Measurements from ENCODE around the gene COL18A1. TPM values are rescaled to one million over a fixed set of nuclear protein-coding genes. Genes with fewer than 3 reads are reported as not detected.

COL18A1 gene
- total RNA-seq, 1 donor from 2014 or later, result 59.0 TPM

DNA sequence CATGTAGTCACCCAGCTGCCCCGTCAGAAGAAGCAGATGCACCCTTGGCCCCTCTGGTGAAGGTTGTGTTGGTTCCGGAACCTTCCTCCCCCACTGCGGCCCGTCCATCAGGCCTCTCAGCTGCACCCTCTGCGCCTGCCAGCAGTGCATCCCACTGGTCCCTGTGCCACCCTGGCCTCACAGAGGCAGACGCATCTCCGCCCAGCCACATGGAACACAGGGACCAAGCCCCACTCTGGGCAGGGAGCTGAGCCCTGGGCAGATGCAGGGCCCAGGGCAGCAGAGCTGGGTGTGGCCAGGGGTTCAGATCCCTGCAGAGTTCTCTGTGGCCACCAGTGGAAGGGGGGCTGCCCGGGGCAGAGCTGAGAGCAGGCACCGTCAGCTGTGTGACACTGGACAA, 86.7 kb downstream of the COL18A1 start:
- H3K27ac ChIP-seq (ENCODE audit: low read depth, low read length), result no peak overlapping the region
- H3K27me3 ChIP-seq (ENCODE audit: control insufficient read depth in 3 of 3, insufficient read depth in 3 of 3, low read length in 3 of 3), result peaks cover 0 to 2% (median 2%) of the 10 kb centered on the region in 3 donors
- peaks cover 4 to 10% (median 7%) of the 10 kb centered on the region in 3 donors for H3K36me3 ChIP-seq (ENCODE audit: control insufficient read depth in 3 of 3, insufficient read depth in 3 of 3, low read length in 3 of 3)
- no peaks in the 10 kb centered on the region for H3K9me3 ChIP-seq (ENCODE audit: control insufficient read depth in 3 of 3, low read length in 3 of 3)
- H3K9ac ChIP-seq (ENCODE audit: low read depth in 1 of 3, low read length in 3 of 3), result no peak overlapping the region
- no peaks in the 10 kb centered on the region for H3K4me1 ChIP-seq (ENCODE audit: control insufficient read depth in 3 of 3, insufficient read depth in 3 of 3, low read length in 3 of 3)
- H3K4me3 ChIP-seq (ENCODE audit: low read length in 3 of 3), result no peak overlapping the region

- no peak overlapping the region for H3K9ac ChIP-seq (ENCODE audit: low read depth in 1 of 3, low read length in 3 of 3)
- H3K27me3 ChIP-seq (ENCODE audit: control insufficient read depth in 3 of 3, insufficient read depth in 3 of 3, low read length in 3 of 3), result peaks cover 0 to 3% (median 0%) of the 10 kb centered on the region in 3 donors
- no peaks in the 10 kb centered on the region for H3K9me3 ChIP-seq (ENCODE audit: control insufficient read depth in 3 of 3, low read length in 3 of 3)
- H3K4me3 ChIP-seq (ENCODE audit: low read length in 3 of 3), result no peak overlapping the region
- peaks cover 4 to 11% (median 7%) of the 10 kb centered on the region in 3 donors for H3K36me3 ChIP-seq (ENCODE audit: control insufficient read depth in 3 of 3, insufficient read depth in 3 of 3, low read length in 3 of 3)
- no peaks in the 10 kb centered on the region for H3K4me1 ChIP-seq (ENCODE audit: control insufficient read depth in 3 of 3, insufficient read depth in 3 of 3, low read length in 3 of 3)
- no peak overlapping the region for H3K27ac ChIP-seq (ENCODE audit: low read depth, low read length)
Measured at GRCh38 chr21:45492765-45493164, 87.8 kb downstream of the COL18A1 start.

GRCh38 chr21:45493401-45494001, 88.5 kb downstream of the COL18A1 start:
- Histone ChIP-seq H3K27me3 (ENCODE audit: control insufficient read depth in 3 of 3, insufficient read depth in 3 of 3, low read length in 3 of 3) (peaks cover 0 to 3% (median 0%) of the 10 kb centered on the region in 3 donors), H3K9me3 (ENCODE audit: control insufficient read depth in 3 of 3, low read length in 3 of 3) (no peaks in the 10 kb centered on the region), H3K36me3 (ENCODE audit: control insufficient read depth in 3 of 3, insufficient read depth in 3 of 3, low read length in 3 of 3) (peaks cover 4 to 12% (median 7%) of the 10 kb centered on the region in 3 donors), H3K4me3 (ENCODE audit: low read length in 3 of 3) (no peak overlapping the region), H3K9ac (ENCODE audit: low read depth in 1 of 3, low read length in 3 of 3) (no peak overlapping the region), H3K4me1 (ENCODE audit: control insufficient read depth in 3 of 3, insufficient read depth in 3 of 3, low read length in 3 of 3) (no peaks in the 10 kb centered on the region), H3K27ac (ENCODE audit: low read depth, low read length) (no peak overlapping the region)

GRCh38 chr21:45494135-45494850, 89.3 kb downstream of the COL18A1 start:
- Histone ChIP-seq H3K4me1 (ENCODE audit: control insufficient read depth in 3 of 3, insufficient read depth in 3 of 3, low read length in 3 of 3) (no peaks in the 10 kb centered on the region), H3K9ac (ENCODE audit: low read depth in 1 of 3, low read length in 3 of 3) (no peak overlapping the region), H3K9me3 (ENCODE audit: control insufficient read depth in 3 of 3, low read length in 3 of 3) (no peaks in the 10 kb centered on the region), H3K27me3 (ENCODE audit: control insufficient read depth in 3 of 3, insufficient read depth in 3 of 3, low read length in 3 of 3) (peaks cover 0 to 3% (median 0%) of the 10 kb centered on the region in 3 donors), H3K4me3 (ENCODE audit: low read length in 3 of 3) (no peak overlapping the region), H3K27ac (ENCODE audit: low read depth, low read length) (no peak overlapping the region), H3K36me3 (ENCODE audit: control insufficient read depth in 3 of 3, insufficient read depth in 3 of 3, low read length in 3 of 3) (peaks cover 4 to 15% (median 7%) of the 10 kb centered on the region in 3 donors)

DNA sequence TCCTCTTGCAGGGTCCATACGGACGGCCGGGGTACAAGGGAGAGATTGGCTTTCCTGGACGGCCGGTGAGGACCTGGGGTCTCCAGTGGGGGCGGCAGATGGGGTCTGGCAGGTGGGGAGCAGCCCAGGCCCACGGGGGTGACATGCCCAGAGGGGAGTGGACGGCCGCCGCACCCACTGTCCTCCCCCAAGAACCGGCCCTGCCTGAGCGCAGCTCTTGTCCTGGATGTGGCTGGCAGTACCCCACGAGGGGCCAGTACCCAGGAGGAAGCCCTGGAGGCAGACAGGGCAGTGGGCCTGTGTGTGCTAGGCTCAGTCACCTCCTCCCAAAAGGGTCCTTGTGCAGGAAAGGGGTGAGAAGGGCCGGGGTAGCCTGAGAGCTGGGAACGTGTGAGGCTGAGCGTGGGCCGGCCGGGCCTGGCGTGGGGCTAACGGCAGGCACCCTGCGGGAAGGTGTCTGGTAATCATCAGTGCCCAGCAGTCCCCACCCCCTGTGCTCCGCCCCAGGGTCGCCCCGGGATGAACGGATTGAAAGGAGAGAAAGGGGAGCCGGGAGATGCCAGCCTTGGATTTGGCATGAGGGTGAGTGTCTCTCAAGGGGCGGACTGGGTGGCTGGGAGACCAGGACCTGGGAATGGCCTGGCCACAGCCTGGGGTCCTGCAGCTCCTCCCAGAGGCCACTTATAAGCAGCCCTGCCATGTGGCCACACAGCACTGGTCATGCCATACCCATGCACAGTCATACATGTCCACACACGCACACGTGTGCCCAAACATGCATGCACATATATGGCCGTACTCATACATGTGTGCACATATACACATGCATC, 90.1 kb downstream of the COL18A1 start:
- Histone ChIP-seq H3K4me1 (ENCODE audit: control insufficient read depth in 3 of 3, insufficient read depth in 3 of 3, low read length in 3 of 3) (no peaks in the 10 kb centered on the region), H3K36me3 (ENCODE audit: control insufficient read depth in 3 of 3, insufficient read depth in 3 of 3, low read length in 3 of 3) (peaks cover 4 to 15% (median 7%) of the 10 kb centered on the region in 3 donors), H3K9me3 (ENCODE audit: control insufficient read depth in 3 of 3, low read length in 3 of 3) (no peaks in the 10 kb centered on the region), H3K9ac (ENCODE audit: low read depth in 1 of 3, low read length in 3 of 3) (no peak overlapping the region), H3K27me3 (ENCODE audit: control insufficient read depth in 3 of 3, insufficient read depth in 3 of 3, low read length in 3 of 3) (peaks cover 0 to 3% (median 0%) of the 10 kb centered on the region in 3 donors), H3K4me3 (ENCODE audit: low read length in 3 of 3) (no peak overlapping the region), H3K27ac (ENCODE audit: low read depth, low read length) (no peak overlapping the region)

DNA sequence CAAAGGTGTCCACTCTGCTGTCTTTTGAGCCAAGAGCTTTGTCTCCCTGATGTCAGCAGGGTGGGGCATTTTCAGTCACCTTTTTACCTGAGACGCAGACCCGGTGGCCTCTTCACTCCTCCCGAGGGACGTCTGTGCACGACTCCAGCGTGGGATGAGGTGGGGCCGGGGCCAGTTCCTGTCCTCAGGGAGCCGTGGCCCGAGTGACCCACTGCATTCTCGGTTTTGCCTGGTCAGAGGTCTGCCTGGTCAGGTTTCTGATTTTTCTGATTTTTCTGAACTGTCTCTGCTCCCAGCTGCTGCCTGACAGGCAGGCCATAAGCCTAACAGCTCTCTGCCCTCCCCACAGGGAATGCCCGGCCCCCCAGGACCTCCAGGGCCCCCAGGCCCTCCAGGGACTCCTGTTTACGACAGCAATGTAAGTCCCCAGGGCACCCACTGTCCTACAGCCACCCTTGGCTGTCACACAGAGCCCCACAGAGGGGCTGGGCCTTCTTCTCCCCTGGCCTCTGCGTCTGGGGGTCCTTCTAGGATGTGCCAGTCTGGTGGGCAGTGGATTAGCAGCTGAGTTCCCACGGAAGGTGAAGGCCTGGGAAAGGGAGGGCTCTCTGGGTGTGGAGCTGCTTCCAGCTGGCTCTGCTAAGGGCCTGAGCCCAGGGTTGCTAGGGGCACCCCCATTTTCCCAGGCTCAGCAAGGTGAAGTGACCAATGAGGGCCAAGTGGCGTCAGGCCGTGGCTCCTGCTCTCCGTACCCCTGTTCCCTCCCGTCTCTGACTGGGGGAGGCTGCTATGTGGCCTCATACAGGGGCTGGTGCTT, 91.4 kb downstream of the COL18A1 start:
- Histone ChIP-seq H3K4me1 (ENCODE audit: control insufficient read depth in 3 of 3, insufficient read depth in 3 of 3, low read length in 3 of 3) (no peaks in the 10 kb centered on the region), H3K36me3 (ENCODE audit: control insufficient read depth in 3 of 3, insufficient read depth in 3 of 3, low read length in 3 of 3) (peaks cover 4 to 15% (median 7%) of the 10 kb centered on the region in 3 donors), H3K27me3 (ENCODE audit: control insufficient read depth in 3 of 3, insufficient read depth in 3 of 3, low read length in 3 of 3) (peaks cover 0 to 3% (median 0%) of the 10 kb centered on the region in 3 donors), H3K4me3 (ENCODE audit: low read length in 3 of 3) (no peak overlapping the region), H3K9ac (ENCODE audit: low read depth in 1 of 3, low read length in 3 of 3) (no peak overlapping the region), H3K27ac (ENCODE audit: low read depth, low read length) (no peak overlapping the region), H3K9me3 (ENCODE audit: control insufficient read depth in 3 of 3, low read length in 3 of 3) (no peaks in the 10 kb centered on the region)

DNA sequence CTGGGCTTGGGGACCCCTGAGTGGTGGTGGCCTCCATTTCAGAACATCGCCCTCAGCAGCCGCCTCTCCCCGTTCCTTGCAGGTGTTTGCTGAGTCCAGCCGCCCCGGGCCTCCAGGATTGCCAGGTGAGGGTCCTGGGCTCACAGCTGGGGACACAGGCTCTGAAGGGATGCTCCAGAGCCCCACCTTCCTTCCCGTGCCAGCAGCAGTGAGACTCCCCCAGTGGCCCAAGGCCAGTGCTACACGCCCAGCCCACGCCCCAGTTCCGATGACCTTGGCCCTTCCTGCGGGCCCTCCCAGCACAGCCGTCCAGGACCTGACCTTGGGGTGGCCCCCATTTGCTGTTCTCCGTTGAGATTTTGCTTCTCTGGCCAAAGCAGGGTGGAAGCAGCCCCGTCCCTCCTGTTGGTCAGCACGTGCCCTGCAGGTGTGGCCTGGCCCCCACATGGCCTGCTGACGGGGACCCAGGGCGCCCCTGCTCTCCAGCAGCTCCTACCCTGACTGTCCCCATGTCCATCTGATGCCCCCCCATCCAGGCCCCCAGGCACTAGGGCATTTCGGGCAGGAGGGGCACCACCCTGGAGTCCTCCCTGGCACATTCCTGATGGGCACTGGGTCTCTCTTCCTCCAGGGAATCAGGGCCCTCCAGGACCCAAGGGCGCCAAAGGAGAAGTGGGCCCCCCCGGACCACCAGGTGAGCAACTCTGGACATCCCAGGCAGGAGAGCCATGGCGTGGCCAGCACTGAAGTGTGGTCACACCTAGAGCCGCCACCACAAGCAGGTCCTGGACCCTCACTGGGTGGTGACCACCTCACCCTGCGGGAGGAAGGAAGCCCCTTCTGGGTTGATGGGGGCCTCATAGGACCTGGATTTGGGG, 92.2 kb downstream of the COL18A1 start:
- Histone ChIP-seq H3K27ac (ENCODE audit: low read depth, low read length) (no peak overlapping the region), H3K9me3 (ENCODE audit: control insufficient read depth in 3 of 3, low read length in 3 of 3) (no peaks in the 10 kb centered on the region), H3K4me3 (ENCODE audit: low read length in 3 of 3) (no peak overlapping the region), H3K27me3 (ENCODE audit: control insufficient read depth in 3 of 3, insufficient read depth in 3 of 3, low read length in 3 of 3) (peaks cover 0 to 3% (median 0%) of the 10 kb centered on the region in 3 donors), H3K9ac (ENCODE audit: low read depth in 1 of 3, low read length in 3 of 3) (no peak overlapping the region), H3K4me1 (ENCODE audit: control insufficient read depth in 3 of 3, insufficient read depth in 3 of 3, low read length in 3 of 3) (no peaks in the 10 kb centered on the region), H3K36me3 (ENCODE audit: control insufficient read depth in 3 of 3, insufficient read depth in 3 of 3, low read length in 3 of 3) (peaks cover 4 to 15% (median 7%) of the 10 kb centered on the region in 3 donors)

DNA sequence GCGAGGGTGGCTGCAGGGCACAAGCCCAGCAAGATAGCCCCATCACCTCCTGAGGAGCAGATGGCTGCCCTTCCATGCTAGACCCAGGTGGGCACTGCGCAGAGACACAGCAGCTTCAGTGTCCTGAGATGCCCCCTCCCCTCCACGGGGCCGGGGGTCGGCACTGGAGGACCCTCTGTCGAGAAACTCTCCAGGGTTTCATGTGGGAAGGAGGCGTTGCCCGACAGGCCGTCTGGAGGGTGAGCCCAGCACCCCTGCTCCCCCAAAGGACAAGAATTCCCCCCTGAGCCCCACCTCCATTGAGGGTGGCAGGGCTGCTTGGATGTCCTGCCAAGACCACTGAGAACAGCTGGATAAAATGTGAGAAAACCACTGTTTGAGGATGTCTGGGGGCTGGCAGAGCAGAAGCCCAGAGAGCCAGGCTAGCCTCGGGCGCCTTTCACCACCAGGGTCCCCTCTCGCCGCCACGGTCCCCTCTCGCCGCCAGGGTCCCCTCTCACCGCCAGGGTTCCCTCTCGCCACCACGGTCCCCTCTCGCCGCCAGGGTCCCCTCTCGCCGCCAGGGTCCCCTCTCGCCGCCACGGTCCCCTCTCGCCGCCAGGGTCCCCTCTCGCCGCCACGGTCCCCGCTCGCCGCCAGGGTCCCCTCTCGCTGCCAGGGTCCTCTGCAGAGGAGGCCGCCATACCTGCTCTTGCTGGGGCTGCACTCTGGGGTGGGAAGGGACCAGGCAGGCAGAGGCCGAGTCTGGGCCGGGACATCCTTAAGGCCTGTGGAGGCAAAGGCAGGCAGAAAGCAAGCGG, 93.1 kb downstream of the COL18A1 start:
- Histone ChIP-seq H3K36me3 (ENCODE audit: control insufficient read depth in 3 of 3, insufficient read depth in 3 of 3, low read length in 3 of 3) (peaks cover 4 to 15% (median 7%) of the 10 kb centered on the region in 3 donors), H3K27ac (ENCODE audit: low read depth, low read length) (no peak overlapping the region), H3K4me1 (ENCODE audit: control insufficient read depth in 3 of 3, insufficient read depth in 3 of 3, low read length in 3 of 3) (no peaks in the 10 kb centered on the region), H3K9me3 (ENCODE audit: control insufficient read depth in 3 of 3, low read length in 3 of 3) (no peaks in the 10 kb centered on the region), H3K9ac (ENCODE audit: low read depth in 1 of 3, low read length in 3 of 3) (no peak overlapping the region), H3K27me3 (ENCODE audit: control insufficient read depth in 3 of 3, insufficient read depth in 3 of 3, low read length in 3 of 3) (peaks cover 0 to 3% (median 0%) of the 10 kb centered on the region in 3 donors), H3K4me3 (ENCODE audit: low read length in 3 of 3) (no peak overlapping the region)
